ENCODE results near the gene KCTD11.

KCTD11 gene

GRCh38 chr17:7380855-7381683, 29.1 kb downstream of the KCTD11 start, which contains the start of gene TNK1:
TSS of gene TNK1 (plus strand) at chr17:7381089. CDS start at chr17:7382927, 1,838 bp downstream.
- no peak for DNase-seq

DNA sequence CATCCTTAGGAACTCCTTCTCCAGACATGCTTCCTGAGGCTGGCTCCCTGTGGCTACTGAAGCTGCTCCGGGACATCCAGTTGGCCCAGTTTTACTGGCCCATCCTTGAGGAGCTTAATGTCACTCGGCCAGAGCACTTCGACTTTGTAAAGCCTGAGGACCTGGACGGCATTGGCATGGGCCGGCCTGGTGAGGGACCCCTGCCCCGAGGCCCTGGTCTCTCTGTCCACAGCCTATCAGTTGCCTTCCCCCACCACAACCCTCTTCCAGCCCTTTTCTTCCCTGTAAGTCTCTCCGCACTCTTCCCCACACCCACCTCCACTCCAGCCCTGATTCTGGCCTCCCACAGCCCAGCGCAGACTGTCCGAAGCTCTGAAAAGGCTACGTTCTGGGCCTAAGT, 30.9 kb downstream of the KCTD11 start:
- DNase-seq, result no peak

DNA sequence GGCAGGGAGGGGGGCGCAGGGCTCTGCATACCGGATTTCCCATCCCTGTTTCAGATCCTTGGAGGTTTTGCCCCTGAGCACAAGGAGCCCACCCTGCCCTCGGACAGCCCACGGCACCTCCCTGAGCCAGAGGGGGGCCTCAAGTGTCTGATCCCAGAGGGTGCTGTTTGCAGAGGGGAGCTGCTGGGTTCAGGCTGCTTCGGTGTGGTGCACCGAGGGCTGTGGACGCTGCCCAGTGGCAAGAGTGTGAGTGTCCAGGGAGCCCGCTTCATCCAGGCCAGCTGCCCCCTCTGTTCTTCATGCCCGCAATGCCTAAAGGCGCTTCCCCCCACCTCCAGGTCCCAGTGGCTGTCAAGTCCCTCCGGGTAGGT, 31.4 kb downstream of the KCTD11 start:
- DNase-seq, result no peak

DNA sequence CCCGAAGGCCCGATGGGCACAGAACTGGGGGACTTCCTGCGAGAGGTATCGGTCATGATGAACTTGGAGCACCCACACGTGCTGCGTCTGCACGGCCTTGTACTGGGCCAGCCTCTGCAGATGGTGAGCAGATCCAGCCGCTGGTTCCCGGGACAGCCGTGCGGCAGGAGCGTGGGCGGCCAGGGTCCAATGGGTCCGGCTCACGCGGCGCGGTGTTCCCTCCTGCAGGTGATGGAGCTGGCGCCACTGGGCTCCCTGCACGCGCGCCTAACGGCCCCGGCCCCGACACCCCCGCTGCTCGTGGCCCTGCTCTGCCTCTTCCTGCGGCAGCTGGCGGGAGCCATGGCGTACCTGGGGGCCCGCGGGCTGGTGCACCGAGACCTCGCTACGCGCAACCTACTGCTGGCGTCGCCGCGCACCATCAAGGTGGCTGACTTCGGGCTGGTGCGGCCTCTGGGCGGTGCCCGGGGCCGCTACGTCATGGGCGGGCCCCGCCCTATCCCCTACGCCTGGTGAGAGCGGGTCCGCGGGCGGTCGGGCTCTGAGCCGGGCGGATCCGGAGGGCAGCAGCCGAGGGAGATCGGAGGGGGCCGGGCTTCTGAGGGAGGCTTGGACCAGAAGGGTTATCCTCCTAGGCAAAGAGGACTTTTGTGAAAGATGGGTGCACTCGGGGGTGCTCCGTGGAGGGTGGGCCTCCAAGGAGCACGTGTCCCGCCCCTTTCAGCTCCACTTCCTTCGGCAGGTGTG, 32.0 kb downstream of the KCTD11 start:
- DNase-seq, result no peak

DNA sequence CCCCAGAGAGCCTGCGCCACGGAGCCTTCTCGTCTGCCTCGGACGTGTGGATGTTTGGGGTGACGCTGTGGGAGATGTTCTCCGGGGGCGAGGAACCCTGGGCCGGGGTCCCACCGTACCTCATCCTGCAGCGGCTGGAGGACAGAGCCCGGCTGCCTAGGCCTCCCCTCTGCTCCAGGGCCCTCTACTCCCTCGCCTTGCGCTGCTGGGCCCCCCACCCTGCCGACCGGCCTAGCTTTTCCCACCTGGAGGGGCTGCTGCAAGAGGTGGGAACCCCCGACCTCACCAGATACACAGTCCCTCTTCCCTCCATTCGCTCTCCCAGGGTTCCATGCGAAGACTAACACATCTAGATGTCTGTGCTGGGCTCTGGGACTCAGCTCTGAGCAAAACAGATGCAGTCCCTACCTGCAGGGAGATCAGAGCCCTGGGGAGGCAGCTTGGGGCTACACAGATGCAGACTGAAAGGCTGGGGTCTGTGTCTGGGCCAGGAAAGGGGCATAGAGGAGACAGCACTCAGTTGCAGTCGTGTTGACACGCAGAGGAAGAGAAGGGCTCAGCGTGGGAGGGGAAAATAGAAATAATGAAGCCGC, 32.6 kb downstream of the KCTD11 start:
- DNase-seq, result no peak

DNA sequence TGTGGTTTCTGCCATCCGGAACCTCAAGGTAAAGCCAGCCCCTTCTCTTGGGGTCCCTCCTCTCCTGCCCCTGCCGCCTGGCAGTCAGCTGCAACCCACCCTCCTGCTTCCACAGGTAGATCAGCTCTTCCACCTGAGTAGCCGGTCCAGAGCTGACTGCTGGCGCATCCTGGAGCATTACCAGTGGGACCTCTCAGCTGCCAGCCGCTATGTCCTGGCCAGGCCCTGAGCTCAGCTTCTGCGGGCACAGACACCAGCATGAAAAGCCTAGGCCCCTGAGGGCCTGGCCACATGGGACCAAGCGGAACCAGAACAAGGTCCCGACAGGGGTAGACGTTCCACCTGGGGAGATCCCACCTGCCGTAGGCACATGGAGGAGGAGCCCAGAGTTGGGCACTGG, 36.9 kb downstream of the KCTD11 start:
- no peak for DNase-seq

GRCh38 chr17:7389924-7390910, 38.3 kb downstream of the KCTD11 start:
- no peak for DNase-seq

GRCh38 chr17:7391307-7391706, 39.3 kb downstream of the KCTD11 start:
- no peak for DNase-seq

- DNase-seq, result no peak
These were observed 41.0 kb downstream of the KCTD11 start for GRCh38 chr17:7392696-7393612.

DNA sequence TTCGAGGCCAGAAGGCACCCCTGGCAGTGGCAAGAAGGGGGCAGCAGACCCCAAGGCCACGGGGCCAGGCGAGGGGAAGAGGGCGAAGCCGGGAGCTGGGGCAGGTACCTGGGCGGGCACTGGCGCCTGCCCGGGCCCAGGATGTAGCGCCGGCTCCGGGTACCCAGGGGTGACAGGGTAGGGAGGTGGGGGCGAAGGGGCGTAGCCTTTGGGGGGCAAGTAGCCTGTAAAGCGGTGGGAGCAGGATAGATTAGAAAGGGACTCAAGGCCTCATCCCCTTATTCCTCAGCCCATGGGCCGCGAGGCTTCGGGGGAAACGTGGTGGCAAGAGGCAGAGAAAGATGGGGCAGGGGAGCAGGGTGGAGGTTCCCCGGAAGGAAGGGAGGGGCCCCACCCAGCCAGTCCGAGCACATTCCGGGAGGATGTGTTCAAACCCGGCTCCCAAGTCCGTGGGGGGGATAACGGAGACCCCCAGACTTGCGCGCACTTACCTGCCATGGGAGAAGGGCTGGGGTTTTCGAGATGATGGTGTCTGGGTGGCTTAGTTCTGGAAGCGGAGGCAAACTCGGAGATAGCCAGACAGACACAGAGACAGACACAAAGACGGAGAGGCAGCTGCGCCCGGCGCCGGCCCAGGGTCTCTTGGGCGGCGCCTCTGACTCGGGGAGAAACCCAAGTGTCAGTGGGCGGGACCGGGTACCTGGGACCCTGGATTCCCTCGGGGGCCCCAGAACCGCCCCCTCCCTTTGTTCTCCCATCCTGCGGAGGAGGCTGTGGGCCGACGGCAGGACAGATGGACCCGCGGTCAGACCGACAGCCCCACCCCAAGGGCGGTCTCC, 41.9 kb downstream of the KCTD11 start:
- DNase-seq, result no peak

- DNase-seq, result no peak
These were observed 42.7 kb downstream of the KCTD11 start, which contains the start of gene PLSCR3 for GRCh38 chr17:7394452-7395191. TSS of gene PLSCR3 (minus strand) at chr17:7394525. CDS start at chr17:7394110, 415 bp downstream.

DNA sequence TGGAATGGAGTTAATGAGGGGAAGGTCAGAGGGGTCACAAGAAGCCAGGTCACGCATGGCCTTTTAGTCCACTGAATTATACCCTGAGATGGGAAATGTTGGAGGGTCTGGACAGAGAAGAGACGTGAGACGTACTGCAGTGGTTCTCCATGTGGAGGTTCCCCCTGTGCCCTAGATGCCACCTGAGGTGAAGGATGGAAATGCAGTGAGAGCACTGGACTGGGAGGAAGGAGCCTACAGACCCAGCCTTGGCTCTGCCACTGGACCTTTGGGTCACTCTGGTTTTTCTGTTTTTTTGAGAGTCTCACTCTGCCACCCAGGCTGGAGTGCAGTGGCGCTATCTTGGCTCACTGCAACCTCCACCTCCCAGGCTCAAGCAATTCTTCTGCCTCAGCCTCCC, 44.2 kb downstream of the KCTD11 start:
- DNase-seq, result no peak

- no peak for DNase-seq
These were observed 46.6 kb downstream of the KCTD11 start for GRCh38 chr17:7398612-7399011.

DNA sequence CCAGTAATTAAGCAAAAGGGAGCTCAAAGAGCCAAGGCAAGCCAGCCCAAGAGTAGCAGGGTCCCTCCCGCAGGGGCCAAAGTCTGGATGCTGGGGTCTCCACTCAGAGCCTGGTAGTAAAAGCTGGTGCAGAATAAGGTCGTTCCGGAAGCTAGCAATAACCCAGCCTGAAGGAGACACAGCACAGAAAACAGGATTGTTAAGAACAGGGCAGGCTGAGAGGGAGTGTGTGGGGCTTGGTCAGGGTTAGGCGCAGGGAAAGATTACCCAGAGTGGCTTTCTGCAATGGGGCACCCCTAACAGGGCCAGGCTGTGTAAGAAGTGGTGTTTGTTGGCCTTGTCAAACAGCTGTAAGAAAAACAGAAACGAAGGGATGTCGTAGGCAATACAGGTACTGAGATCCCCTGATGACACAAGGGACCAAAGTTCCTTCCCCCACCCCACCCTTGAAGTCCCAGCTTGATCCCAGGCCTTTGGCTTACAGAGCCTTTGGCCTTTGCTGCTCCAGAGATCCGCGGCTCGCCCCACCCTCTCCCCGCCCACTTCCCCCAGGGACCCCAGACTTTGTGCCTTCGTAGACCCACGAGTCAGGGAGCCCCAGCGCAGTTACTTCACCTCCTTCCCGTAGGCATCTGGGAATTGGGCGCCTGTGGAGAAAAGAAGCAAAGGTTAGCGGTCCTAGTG, 51.2 kb downstream of the KCTD11 start:
- no peak for DNase-seq

DNA sequence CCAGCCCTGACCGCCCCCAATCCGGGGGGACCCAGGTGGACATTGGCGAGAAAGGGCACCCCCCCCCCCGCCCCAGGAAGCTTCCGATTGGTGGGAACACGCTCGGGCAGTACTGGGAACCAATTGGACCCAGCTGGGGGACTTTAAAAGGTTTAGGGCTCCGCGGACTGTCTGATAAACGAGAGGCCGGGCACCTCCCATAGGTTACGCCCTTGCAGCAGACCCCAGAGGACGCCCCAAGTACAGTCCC, 51.7 kb downstream of the KCTD11 start:
- no peak for DNase-seq

DNA sequence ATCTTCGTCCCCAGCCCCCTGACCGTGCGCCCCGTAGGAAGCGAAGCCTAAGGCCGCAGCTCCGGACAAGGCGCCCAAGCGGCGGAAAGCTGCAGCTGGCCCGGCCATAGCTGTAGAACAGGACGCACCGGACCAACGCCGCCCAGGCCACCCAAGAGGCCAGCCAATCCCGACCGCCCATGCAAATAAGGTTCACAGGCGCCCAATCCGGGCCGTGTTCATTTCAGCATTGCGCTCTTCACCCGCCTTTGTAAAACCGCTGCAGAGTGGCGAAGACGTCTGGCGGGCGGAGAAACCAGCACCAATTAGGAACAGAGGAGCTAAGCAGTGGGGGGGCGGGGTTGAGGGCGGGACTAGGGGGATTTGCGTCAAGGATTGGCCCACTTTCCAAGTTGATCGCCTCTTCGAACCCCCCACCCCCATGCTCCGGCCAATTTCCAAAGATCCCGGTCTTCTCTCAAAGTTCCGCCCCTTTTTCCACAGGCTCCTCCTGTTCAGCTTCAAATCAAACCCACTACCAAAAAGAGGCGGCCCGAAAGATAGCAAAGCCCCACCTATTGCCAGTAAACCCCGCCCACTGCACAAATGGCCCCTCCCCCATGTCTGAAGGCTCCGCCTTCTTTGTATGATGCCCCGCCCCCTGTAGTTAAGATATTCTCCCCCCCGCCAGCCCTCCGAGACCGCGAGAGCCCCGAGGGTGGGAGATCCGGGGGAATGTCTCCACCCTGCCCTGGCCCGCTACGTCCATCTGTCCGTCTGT, 52.2 kb downstream of the KCTD11 start, which contains the start of gene TMEM256:
Gene TMEM256 (minus strand): TSS at position 121 of the 760 bp plus-strand sequence. CDS start 13 bp downstream, at position 108.
- peak; percentile 83 for DNase-seq
